Measurements from ENCODE around the gene SYNPO2L.
A peak's percentile ranks its signal among the peaks of the same experiment; 100 is the strongest.
"Not testable (repeated sequence)": the region's sequence is repeated elsewhere in the genome, so short reads cannot be mapped to it uniquely, and the experiment has no call there.

The SYNPO2L gene

DNA sequence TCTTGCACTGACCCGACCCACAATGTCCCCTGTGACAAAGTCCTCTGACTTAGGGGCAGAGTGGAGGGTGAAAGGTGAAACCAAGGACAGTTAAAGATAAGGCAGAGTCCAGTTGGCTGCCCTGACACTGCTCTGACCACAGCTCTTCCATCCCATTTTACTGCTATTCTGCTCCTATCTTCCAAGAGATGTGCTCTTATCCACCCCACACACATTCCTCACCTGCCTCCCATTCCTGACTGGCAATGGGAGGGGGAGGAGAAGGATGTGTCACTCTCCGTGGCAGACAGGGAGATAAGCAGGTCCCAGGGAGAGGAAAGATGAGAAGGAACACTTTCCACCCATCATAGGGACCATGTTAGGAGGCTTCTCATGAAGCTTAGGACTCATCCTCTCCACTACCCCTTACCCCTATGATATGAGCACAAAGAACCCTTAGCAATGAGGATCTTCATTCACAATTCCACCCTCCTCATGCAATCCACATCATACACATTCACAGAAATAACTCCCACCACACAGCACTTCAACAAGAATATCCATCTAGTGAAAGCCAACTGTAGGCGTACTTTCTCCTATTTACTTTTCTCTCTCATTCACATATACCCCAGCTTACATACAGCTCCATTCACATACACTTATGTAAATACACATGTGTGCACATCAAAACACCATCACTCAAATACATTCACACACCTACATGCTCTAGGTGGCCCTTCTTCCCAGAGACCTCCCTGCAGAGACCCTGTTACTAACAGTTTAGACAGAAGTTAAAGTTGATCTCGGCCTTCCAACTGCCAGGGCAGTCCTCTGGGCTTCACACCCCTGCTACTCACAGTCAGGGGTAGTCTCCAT, 6.6 kb downstream of the SYNPO2L start:
- DNase-seq: no peak

DNA sequence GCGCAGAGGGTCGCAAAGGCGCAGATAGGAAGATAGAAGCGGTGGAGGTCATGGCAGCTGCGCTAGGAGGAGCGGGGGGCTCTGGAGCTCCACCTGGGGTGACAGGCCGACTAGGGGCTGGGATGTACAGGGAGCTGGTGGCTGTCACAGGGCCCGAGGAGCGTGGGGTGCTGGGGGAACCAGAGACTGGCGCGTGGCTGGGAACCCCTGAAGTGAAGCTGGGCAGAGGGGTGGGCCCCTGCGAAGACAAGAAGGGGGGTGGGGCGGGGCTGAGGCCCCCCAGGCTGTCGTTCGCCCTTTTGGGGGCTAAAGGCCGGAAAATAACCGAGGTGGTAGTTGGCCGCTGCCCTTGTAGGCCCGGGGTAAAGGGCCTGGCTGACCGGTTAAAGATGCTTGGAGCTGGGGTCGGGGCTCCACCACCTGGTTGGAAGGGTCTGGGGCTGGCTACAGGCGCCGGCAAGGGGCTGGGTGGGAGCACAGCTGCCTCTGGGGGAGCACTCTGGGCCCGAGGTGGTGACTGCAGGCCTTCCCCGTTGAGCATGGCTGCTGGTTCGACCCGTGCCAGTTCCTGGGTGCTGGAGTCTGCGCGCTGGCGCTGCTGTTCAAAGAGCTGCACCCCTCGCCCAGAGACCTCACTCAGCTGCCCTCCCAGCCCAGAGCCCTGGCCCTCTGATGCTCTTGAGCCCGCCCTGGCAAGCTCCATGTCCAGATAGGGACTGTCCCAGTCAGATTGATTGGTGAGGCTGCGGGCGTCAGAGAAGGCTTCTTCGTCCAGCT, 7.8 kb downstream of the SYNPO2L start:
- no peak for DNase-seq

DNA sequence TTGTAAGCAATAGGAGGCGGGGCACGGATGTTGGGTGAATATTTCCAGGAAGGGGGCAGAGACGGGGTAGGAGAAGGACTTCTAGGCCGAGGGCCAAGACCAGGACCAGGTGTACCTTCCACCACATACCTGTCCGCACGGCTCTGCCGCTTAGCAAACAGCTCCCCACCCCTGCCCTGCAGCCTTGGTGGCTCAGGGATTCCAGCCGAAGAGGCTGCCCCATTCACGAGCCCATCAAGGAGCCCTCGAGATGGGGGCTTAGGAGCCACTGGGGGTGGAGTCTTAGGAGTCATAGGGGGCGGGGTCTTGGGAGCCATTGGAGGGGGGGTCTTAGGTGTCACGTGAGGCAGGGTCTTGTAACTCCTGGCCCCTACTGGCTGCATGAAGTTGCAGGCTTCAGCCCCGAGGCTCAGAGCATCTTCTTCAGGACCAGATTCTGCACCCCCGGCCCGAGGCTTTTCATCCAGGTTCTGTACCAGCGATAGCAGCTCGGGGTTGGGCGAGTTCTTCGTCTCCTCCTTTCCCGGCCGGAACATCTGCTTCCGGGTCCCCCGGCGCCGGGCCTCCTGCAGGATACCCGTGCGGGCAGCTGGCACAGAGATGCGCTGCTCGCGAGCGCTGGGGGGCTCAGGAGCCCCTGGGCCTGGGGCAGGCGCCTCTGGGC, 8.5 kb downstream of the SYNPO2L start:
- peak; percentile 95 for DNase-seq

DNA sequence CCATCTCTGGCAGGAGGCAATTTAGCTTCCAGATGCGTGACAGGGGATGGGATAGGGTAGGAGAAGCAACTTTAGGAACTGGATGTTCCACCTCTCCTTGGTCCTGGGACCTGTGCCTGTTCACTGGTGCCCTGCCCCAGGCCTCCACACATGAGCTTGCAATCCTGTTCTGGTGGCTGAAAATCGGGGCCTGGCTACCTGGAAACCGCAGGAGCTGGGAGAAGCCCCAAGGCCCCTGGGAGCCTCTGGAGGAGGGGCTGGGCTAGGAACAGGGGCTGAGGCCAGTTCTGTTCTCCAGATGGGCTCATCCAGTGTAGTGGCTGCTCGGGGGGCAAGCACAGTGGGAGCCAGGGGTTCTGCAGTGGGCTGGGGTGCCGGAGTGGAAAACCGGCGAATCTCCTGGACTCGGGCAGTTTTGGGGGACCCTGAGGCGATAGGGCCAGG, 9.2 kb downstream of the SYNPO2L start:
- DNase-seq: no peak

DNA sequence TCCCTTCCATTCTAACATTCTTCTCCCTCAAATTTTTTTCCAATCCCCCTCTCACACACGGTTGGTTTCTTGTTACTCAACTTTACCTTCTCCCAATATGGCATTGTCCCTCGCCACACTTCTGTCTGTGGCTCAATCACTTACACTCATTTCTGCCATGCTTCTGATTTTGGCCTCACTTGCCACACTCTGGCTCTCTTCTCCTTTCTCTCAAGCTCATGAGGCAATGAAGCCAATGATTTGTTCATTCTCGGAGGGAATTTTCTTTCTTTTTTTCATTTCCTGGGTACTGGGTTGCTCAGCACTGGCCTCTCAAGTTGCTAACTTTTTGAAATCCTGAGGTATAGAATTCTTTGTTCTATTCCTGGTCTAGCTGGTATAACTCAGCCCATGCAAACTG, 10.6 kb downstream of the SYNPO2L start:
- DNase-seq: no peak

GRCh38 chr10:73644767-73645166, 11.1 kb downstream of the SYNPO2L start:
- no peak for DNase-seq

- DNase-seq: peak; percentile 74
These were observed 11.7 kb downstream of the SYNPO2L start for GRCh38 chr10:73644015-73644743.

GRCh38 chr10:73643362-73643761, 12.5 kb downstream of the SYNPO2L start:
- no peak for DNase-seq

GRCh38 chr10:73641328-73642060, 14.3 kb downstream of the SYNPO2L start, which contains the start of gene MYOZ1:
TSS of gene MYOZ1 (minus strand) at chr10:73641474. CDS start at chr10:73640017, 1,457 bp downstream.
- DNase-seq: no peak

DNA sequence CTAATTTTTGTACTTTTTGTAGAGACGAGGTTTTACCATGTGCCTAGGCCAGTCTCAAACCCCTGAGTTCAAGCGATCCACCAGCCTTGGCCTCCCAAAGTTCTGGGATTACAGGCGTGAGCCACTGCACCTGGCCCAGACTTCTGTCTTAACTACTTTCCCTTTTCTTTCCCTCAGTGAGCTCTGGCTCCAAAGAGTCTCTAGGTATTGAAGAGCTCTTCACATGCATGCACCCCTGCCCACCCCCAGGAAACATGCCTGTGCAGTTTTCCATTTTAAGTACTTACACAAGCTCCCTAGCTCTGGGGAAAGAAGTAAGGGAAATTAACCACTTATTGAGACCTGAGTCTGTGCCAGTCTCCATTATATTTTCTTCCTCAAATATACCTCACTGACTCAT, 16.5 kb downstream of the SYNPO2L start:
- no peak for DNase-seq

DNA sequence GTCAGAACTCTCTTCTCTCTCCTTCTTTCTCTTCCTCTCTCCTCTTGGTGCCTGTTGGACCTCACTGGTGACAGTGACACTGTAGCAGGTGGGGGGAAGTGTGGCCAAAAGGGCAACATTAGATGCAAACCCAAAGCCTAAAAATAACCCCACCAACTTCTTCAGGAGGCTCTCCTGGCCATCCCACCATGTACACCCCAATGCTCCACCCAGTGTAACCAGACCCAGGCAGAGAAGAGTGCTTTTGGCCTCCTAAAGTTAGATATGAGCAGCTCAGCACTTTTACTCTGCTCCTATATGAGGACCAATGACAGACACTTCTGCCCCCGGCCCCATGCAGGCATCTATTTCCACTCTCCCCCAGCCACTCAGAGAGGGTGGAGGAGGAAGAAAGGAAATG, 20.0 kb downstream of the SYNPO2L start:
- DNase-seq: no peak

DNA sequence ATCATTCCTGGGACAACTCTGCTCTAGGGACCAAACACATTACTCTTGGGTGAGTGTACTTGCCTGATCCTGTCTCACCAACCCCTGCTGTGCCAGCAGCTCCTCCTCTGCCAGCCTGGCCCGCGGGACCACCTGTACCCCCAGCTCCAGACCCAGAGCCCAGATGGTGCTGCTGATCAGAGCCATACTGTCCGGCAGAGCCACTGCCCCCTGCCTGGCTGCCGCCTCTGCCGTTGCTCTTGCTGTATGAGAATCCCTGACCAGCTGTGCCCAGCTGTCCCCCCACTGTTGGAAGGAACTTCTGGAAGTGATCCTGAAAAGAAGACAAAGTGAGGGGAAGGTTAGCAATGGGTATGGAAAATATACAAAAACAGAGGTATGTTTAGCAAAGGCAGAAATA, 21.4 kb downstream of the SYNPO2L start:
- DNase-seq: no peak

DNA sequence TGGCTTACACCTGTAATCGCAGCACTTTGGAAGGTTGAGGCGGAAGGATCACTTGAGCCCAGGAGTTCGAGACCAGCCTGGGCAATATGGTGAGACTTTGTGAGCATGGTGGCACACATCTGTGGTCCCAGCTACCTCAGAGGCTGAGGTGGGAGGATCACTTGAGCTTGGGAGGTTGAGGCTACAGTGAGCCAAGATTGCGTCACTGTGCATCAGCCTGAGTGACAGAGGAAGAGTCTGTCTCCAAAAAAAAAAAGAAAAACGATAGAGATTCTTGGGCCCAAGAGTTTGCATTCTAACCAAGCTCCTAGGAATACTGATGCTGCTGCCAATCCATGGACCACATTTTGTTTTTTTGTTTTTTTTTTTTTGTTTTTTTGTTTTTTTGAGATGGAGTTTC, 26.7 kb downstream of the SYNPO2L start:
- DNase-seq: no peak

DNA sequence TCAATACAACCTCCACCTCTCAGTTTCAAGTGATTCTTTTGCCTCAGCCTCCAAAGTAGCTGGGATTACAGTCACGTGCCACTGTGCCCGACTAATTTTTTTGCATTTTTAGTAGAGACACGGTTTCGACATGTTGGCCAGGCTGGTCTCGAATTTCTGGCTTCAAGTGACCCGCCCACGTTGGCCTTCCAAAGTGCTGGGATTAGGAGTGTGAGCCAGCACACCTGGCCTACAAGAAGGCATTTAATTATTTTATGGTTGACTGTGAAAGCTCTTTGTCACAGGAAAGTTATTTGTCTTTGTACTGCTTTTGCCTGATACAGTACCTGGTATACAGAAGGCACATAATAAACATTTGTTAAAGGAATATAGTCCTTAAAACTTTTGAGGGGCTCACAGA, 27.4 kb downstream of the SYNPO2L start:
- DNase-seq: no peak

DNA sequence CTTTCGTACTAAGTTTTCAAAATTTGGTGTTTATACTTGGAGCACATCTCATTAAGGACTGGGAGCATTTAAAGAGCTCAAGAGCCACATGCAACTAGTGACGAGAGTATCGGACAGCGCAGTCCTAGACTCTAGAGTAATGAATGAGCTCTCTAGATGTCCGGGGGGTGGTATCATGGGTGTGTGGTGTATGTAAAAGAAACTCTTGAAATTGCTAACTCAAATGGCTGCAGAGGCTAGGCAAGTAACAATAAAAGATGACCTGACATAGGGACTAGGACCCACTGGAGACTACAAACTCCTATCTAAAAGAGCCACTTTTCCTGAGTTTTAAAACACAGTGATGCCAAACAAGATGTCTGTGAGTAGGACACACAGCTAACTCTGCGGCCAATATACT, 28.5 kb downstream of the SYNPO2L start:
- no peak for DNase-seq

DNA sequence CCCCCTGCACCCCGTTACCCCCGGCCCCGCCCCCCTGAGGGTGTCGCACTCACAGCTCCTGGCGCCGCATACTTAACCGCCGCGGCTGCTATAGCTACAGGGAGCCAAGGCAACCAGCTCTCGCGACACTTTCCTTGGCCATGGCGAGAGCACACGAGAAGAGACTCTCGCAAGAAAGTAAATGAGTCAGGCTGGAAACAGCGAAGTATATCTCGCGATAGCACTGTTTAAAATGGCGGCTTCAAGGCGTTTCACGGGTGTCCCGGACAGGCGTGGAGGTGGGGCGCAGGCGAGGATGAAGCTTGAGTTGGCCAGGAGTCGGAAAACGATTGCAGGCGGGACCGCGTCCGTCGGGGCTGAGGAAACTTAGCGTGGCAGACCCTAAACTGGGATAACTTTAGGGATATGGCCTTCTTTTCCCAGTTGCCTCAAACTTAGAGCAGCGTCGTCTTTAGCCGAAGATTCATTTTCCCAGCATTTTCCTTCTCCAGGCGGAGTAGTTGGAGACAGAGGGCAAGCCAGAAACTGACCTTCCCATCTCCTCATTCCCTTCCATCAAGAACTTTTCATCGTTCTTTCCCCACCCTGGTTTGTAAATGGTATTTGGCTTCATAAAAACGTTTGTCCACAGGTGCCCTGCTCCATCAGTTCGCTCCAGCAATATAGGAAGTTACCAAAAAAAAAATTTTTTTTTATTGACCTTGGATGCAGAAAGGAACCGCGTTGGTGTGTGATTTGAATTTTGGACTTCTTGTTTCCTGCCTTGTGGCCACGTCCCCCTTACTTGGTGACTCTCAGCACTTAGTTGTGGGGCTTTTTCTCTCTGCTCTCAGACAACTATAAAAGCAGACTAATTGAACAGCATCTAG, 29.7 kb downstream of the SYNPO2L start:
- peak; percentile 97 for DNase-seq

GRCh38 chr10:73625004-73625883, 30.6 kb downstream of the SYNPO2L start:
- peak; percentile 57 for DNase-seq

- DNase-seq: no peak
These were observed 32.8 kb downstream of the SYNPO2L start for GRCh38 chr10:73623056-73623455.

DNA sequence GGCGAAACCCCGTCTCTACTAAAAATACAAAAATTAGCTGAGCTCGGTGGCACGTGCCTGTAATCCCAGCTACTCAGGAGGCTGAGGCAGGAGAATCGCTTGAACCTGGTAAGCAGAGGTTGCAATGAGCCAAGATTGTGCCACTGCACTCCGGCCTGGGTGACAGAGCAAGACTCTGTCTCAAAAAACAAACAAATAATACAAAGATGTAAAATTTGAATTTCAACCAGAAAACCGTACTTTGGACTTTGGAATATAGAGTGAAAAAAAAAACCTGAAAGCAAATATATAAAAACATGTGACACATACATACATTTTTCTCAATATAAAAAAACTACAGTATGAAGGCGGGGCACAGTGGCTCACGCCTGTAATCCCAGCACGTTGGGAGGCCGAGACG, 34.9 kb downstream of the SYNPO2L start:
- DNase-seq: not testable (repeated sequence)

DNA sequence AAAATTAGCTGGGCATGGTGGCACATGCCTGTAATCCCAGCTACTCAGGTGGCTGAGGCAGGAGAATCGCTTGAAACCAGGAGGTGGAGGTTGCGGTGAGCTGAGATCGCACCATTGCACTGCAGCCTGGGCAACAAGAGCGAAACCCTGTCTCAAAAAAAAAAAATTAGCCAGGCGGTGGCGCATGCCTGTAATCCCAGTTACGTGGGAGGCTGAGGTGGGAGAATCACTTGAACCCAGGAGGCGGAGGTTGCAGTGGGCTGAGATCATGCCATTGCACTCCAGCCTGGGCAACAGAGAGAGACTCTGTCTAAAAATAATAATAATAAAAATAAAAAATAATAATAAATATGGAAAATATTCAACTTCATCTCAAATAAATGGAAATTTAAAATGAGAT, 38.7 kb downstream of the SYNPO2L start:
- DNase-seq: not testable (repeated sequence)

Measured in NCI-H82 (cell line).